Cardiac muscle cell (in vitro differentiated cells and primary cell): ENCODE measurements around the gene COL27A1. TPM values are rescaled to one million over a fixed set of nuclear protein-coding genes. Genes with fewer than 3 reads are reported as not detected.

Experiments
- DNase-seq, 2 donors: peaks; one replicate each; pipeline versions ENCODE4 v3.0.0 to v3.0.0-alpha.2; 2010 to 2017; ENCODE audit warnings: low read depth in 1 of 2, low spot score in 1 of 2
- H3K27ac ChIP-seq: fragments of 200-600 bp; sonication (generic); 2 replicates; pipeline ENCODE4 v1.5.1; 2016
- H3K27me3 ChIP-seq: fragments of 200-600 bp; sonication (generic); 2 replicates; pipeline ENCODE4 v1.6.0; 2016; ENCODE audit warnings: control low read depth
- H3K36me3 ChIP-seq: fragments of 200-600 bp; sonication (generic); 2 replicates; pipeline ENCODE4 v1.5.1; 2016; ENCODE audit warnings: control low read depth
- H3K4me1 ChIP-seq: fragments of 200-600 bp; sonication (generic); 2 replicates; pipeline ENCODE4 v1.8.1; 2017; ENCODE audit warnings: low read depth, mild to moderate bottlenecking, mixed run types
- H3K4me3 ChIP-seq: fragments of 200-600 bp; sonication (generic); 2 replicates; pipeline ENCODE4 v1.5.1; 2016; ENCODE audit warnings: mild to moderate bottlenecking
- H3K9me3 ChIP-seq: fragments of 200-600 bp; sonication (generic); 2 replicates; pipeline ENCODE4 v1.5.1; 2017; ENCODE audit warnings: low read depth, mild to moderate bottlenecking, control low read depth
- CTCF ChIP-seq: IDR thresholded peaks from 2 replicates; pipeline ENCODE4 v1.5.1; 2012; ENCODE audit warnings: low read depth, mild to moderate bottlenecking, low read length
- polyA plus RNA-seq: library from polyadenylated mRNA; unstranded; fragments of >200 nt; fragmentation: Nextera tagmentation; extraction: Ambion mirVana; gene quantifications from 2 replicates; pipeline ENCODE4 v1.2.1, GENCODE V29; 2016
- total RNA-seq: library from RNA; depleted of rRNA; stranded (reverse); fragments of >200 nt; gene quantifications from 2 replicates; pipeline ENCODE4 v1.2.3, GENCODE V29; 2016

Gene COL27A1
- total and polyA plus RNA-seq, 2 experiments from 2014 or later: 12.2 to 19.2 TPM

DNA sequence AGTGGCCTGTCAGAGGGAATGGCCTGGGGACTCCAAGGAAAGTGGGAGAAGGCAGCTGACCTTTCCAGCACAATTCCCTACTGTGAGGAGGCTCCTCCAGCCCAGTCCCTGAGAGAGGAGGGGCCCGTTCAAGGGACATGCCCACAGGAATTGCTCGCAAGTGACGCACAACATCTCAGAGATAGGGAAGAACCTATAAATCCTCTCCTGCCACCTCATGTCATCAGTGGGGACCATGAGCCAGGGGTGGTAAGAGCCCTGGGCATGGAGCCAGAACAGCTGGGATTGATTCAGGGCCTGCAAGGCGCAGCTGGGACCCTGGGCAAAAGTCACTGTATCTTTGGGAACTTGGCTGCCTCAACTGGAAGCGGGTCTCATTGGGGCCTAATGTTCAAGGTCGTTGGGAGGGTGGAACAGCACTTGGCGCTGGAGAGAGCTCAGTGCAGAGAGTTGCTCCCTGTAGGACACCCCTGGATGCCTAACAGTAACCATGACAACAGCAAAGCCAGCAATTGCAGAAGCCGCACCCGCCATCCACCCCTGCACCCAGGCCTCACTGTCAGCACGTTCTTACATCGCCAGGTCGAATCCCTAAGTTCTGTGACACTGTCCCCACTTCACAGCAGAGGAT lies 126.3 kb downstream of the COL27A1 start:
- no peaks in the 10 kb centered on the region for H3K27me3 ChIP-seq
- no peaks in the 10 kb centered on the region for H3K36me3 ChIP-seq
- peak in 1 of 2 donors; percentile 37 for DNase-seq
- no peaks in the 10 kb centered on the region for H3K4me1 ChIP-seq
- TF ChIP-seq CTCF: no peak
- H3K4me3 ChIP-seq: no peak overlapping the region
- H3K27ac ChIP-seq: no peak overlapping the region
- H3K9me3 ChIP-seq: no peaks in the 10 kb centered on the region

- Histone ChIP-seq H3K4me3 (no peak overlapping the region), H3K36me3 (no peaks in the 10 kb centered on the region), H3K27ac (no peak overlapping the region), H3K27me3 (no peaks in the 10 kb centered on the region), H3K4me1 (no peaks in the 10 kb centered on the region), H3K9me3 (no peaks in the 10 kb centered on the region)
- no peak for DNase-seq
- no peak for TF ChIP-seq CTCF
Observed at GRCh38 chr9:114282104-114282485, 126.8 kb downstream of the COL27A1 start.

- Histone ChIP-seq H3K9me3 (no peaks in the 10 kb centered on the region), H3K27me3 (no peaks in the 10 kb centered on the region), H3K4me3 (no peak overlapping the region), H3K36me3 (no peaks in the 10 kb centered on the region), H3K4me1 (no peaks in the 10 kb centered on the region), H3K27ac (no peak overlapping the region)
- no peak for DNase-seq
- TF ChIP-seq CTCF: no peak
Observed at GRCh38 chr9:114282507-114282906, 127.2 kb downstream of the COL27A1 start.

GRCh38 chr9:114282926-114283325 lies 127.6 kb downstream of the COL27A1 start:
- TF ChIP-seq CTCF: no peak
- Histone ChIP-seq H3K4me3 (no peak overlapping the region), H3K27me3 (no peaks in the 10 kb centered on the region), H3K36me3 (no peaks in the 10 kb centered on the region), H3K27ac (no peak overlapping the region), H3K4me1 (no peaks in the 10 kb centered on the region), H3K9me3 (no peaks in the 10 kb centered on the region)
- peak in 1 of 2 donors; percentile 90 for DNase-seq

DNA sequence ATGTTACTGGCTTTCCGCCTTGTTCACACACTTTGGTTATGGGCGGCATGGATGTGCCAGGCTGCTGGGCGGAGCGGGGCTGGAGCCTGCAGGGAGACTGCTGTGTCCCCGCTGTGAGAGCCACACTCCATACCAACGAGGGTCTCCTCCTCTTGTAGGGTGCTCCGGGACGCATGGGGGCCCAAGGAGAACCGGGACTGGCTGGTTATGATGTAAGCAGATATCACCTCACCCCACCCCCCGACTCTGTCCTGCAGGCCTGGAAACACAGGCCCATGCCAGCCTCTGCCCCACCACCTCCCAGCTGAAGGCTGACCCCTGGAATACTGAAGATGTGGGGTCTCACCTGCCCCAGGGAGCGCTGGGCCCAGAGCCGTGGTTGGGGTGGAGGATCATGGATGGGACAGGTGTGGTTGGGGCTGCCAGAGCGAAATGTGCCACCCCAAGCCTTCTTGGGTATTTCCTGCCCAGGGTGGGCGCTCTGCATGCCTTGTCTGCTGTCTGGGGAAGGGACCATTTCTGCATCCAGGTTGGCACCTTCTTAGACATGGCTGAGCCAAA lies 128.3 kb downstream of the COL27A1 start:
- H3K4me3 ChIP-seq: no peak overlapping the region
- no peak for DNase-seq
- no peaks in the 10 kb centered on the region for H3K36me3 ChIP-seq
- TF ChIP-seq CTCF: no peak
- H3K27ac ChIP-seq: no peak overlapping the region
- H3K4me1 ChIP-seq: no peaks in the 10 kb centered on the region
- no peaks in the 10 kb centered on the region for H3K27me3 ChIP-seq
- no peaks in the 10 kb centered on the region for H3K9me3 ChIP-seq
